ENCODE data around the gene RASGEF1C. TPM values are rescaled to one million over a fixed set of nuclear protein-coding genes. Genes with fewer than 3 reads are reported as not detected.
"Not testable (repeated sequence)": the region's sequence is repeated elsewhere in the genome, so short reads cannot be mapped to it uniquely, and the experiment has no call there.

RASGEF1C gene
- total RNA-seq, 2 experiments from 2014 or later, result not detected

DNA sequence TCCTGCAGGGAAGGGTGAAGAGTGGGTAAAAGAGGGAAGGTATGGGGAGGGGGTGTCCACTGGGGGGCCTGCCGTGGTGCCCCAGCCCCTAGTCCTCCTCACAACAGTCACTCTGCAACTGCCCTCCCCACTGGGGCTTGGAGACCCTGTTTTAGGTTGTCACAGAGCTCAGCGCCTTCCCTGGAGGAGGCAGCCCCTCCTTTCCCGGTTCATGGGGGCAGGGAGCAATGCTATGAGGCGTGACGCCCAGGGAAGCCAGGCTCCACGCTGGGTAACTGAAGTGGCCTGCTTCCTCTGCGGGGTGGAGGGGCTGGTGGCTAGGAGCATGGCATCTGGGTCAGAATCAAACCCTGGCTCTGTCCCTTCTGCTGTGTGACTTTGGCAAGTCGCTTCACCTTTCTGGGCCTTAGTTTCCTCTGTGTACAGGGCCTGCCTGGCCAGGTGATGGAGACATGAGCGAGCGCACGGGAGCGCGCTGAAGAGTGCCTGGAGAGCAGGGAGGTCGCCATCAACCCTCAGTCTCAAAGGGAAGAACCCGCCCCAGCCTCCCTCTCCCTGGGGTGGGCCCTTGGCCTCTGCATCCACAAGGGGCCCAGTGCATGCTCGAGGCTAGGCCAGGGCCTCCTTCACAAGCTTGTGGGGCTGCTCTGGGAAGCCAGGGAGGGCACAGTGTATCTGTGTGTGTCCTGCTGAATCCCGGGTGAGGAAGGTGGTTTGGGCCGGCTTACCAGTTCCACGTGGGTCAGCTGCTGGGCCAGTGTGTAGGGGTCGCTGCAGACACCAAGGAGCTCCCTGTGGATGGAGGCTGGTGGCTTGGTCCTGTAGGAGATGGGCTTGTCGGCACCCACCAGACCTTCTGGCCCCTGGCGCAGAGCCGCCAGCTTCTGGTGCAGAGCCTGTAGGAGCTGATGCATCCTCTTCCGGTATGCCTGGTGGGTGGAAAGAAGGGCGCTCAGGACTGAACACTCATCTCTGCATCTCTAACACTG, 81.0 kb downstream of the RASGEF1C start:
- Mint-ChIP-seq H3K4me1 (no peaks in the 10 kb centered on the region), H3K27ac (no peak overlapping the region), H3K36me3 (ENCODE audit: low read depth) (no peaks in the 10 kb centered on the region), H3K27me3 (peaks cover 11% of the 10 kb centered on the region), H3K9me3 (ENCODE audit: low read depth) (no peaks in the 10 kb centered on the region), H3K4me3 (no peak overlapping the region)
- ChIA-PET POLR2A (no interaction called here), CTCF (interaction anchor here (0.7 to 1.2 kb wide), 4 partner anchors 68 to 343 kb away, joined by 3 to 4 read pairs (median 3); no protein-coding TSS in a partner anchor)
- DNase-seq, result no peak
- intact Hi-C loops (cut with DNase I, micrococcal nuclease), result loop anchor here (1.0 to 5.0 kb wide), 5 partner anchors 81 to 344 kb away; partner anchors contain the start of gene RASGEF1C (in 2 of the 2)
- no peak for ATAC-seq

DNA sequence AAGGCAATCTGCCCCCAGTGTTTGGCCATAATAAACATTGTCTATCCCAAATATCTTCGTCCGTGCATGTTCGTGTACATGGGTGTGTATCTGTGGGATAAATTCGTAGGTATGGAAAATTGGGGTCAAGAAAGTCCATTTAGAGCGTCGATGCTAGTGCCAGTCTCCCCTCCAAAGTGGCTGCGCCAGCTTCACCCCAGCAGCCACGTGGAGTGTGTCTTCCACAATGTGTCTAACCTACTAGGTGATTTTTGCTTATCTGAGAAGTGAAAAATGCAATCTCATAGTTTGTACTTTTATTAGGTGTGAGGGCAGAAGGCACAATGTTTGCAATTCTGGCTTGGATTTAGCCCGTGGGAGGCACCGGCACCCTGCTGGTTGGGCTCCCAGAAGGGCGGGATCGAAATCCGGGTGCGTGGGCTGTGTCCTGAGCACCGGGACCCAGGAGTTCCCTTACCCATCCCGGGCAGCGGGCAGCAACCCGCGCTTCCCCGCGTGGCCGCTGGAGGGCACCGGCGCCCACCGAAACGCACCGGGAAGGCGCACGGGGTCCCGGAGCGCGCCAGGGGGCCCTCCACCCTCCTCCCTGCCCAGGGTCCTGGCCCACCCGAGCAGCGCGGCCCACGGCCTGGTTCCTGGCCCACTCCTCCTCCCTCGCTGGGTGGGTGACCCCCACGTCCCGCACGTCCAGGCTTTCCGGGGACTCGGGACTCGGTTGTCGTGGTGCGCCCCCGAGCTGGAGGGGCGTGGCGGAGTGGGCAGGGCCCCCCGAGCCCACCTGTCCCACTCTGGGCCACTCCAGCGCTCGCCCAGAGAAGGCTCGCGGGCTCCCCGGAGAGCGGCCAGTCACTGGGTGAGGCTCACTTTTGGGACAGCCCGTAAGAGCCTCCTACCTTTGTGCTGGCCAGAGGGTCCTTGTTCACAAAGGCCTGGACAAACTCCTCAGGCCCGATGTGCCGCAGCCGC, 82.0 kb downstream of the RASGEF1C start:
- H3K4me1 Mint-ChIP-seq, result no peaks in the 10 kb centered on the region
- ChIA-PET CTCF (interaction anchor here (0.8 to 1.8 kb wide), 4 partner anchors 69 to 344 kb away, joined by 3 to 5 read pairs (median 4); partner anchors contain the start of gene RASGEF1C), POLR2A (no interaction called here)
- peak; percentile 66 for DNase-seq
- ATAC-seq, result peak; percentile 85
- peaks cover 14% of the 10 kb centered on the region for H3K27me3 Mint-ChIP-seq
- H3K9me3 Mint-ChIP-seq (ENCODE audit: low read depth), result no peaks in the 10 kb centered on the region
- intact Hi-C loops (cut with DNase I, micrococcal nuclease), result loop anchor here (1.0 to 5.0 kb wide), 5 partner anchors 82 to 345 kb away; partner anchors contain the start of gene RASGEF1C (in 2 of the 2)
- no peak overlapping the region for H3K27ac Mint-ChIP-seq
- H3K4me3 Mint-ChIP-seq, result no peak overlapping the region
- no peaks in the 10 kb centered on the region for H3K36me3 Mint-ChIP-seq (ENCODE audit: low read depth)

DNA sequence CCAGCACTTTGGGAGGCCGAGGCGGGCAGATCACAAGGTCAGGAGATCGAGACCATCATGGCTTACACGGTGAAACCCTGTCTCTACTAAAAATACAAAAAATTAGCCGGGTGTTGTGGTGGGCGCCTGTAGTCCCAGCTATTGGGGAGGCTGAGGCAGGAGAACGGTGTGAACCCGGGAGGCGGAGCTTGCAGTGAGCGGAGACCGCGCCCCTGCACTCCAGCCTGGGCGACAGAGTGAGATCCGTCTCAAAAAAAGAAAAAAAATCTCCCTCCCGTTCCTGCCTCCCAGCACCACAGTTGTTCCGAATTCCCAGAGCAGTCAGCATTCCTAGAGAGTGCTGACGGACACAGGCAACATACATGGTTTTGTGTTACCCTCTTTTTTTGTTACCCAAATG, 82.9 kb downstream of the RASGEF1C start:
- POLR2A ChIA-PET; H3K4me1 Mint-ChIP-seq; DNase-seq; H3K4me3 Mint-ChIP-seq; H3K27ac Mint-ChIP-seq; H3K36me3 Mint-ChIP-seq (ENCODE audit: low read depth); H3K9me3 Mint-ChIP-seq (ENCODE audit: low read depth); ATAC-seq: not testable (repeated sequence)
- H3K27me3 Mint-ChIP-seq, result peaks cover 14% of the 10 kb centered on the region
- CTCF ChIA-PET, result interaction anchor here (0.8 to 2.1 kb wide), 4 partner anchors 83 to 345 kb away, joined by 4 to 15 read pairs (median 5); partner anchors contain the start of gene RASGEF1C
- intact Hi-C loops (cut with DNase I, micrococcal nuclease), result loop anchor here (5.0 kb wide), 2 partner anchors 201 to 346 kb away; no protein-coding TSS in a partner anchor

DNA sequence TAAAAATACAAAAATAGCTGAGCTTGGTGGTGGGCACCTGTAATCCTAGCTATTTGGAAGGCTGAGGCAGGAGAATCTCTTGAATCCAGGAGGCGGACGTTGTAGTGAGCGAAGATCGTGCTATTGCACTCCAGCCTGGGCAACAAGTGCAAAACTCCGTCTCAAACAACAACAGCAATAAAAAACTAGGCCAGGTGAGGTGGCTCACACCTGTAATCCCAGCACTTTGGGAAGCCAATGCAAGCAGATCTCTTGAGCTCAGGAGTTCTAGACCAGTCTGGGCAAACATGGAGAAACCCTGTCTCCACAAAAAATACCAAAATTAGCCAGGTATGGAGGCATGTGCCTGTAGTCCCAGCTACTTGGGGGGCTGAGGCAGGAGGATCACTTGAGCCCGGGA, 84.3 kb downstream of the RASGEF1C start:
- DNase-seq; ATAC-seq; H3K36me3 Mint-ChIP-seq (ENCODE audit: low read depth); H3K4me3 Mint-ChIP-seq; H3K9me3 Mint-ChIP-seq (ENCODE audit: low read depth); H3K4me1 Mint-ChIP-seq; H3K27ac Mint-ChIP-seq; POLR2A ChIA-PET: not testable (repeated sequence)
- intact Hi-C loops (cut with DNase I, micrococcal nuclease), result loop anchor here (5.0 kb wide), 2 partner anchors 203 to 348 kb away; no protein-coding TSS in a partner anchor
- CTCF ChIA-PET, result interaction anchor here (0.6 to 2.1 kb wide), 5 partner anchors 85 to 346 kb away, joined by 3 to 15 read pairs (median 5); partner anchors contain the start of gene RASGEF1C
- peaks cover 14% of the 10 kb centered on the region for H3K27me3 Mint-ChIP-seq

DNA sequence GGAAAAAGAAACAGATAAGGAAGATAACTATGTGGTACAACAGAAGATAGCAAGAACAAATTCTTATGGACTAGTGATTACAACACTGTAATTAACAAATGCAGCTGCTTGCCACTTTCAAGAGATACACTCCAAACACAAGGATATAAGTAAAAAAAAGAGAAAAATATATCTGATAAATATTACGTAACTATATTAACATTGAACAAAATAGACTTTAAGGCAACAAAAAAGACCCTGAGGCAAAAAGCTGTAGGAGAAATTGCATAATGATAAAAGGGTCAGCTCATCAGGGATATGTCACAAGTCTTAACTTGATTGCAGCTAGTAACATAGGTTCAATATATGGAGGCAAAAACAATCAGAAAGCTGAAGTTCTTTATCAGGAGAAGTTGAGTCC, 86.1 kb downstream of the RASGEF1C start:
- ChIA-PET POLR2A (no interaction called here), CTCF (interaction anchor here (0.5 to 1.6 kb wide), 3 partner anchors 28 to 206 kb away, joined by 3 to 4 read pairs (median 4); no protein-coding TSS in a partner anchor)
- Mint-ChIP-seq H3K4me1 (no peaks in the 10 kb centered on the region), H3K27me3 (peaks cover 14% of the 10 kb centered on the region), H3K27ac (no peak overlapping the region), H3K36me3 (ENCODE audit: low read depth) (no peaks in the 10 kb centered on the region), H3K9me3 (ENCODE audit: low read depth) (no peaks in the 10 kb centered on the region), H3K4me3 (no peak overlapping the region)
- no peak for ATAC-seq
- intact Hi-C loops (cut with DNase I, micrococcal nuclease), result no loop called here
- DNase-seq, result no peak

DNA sequence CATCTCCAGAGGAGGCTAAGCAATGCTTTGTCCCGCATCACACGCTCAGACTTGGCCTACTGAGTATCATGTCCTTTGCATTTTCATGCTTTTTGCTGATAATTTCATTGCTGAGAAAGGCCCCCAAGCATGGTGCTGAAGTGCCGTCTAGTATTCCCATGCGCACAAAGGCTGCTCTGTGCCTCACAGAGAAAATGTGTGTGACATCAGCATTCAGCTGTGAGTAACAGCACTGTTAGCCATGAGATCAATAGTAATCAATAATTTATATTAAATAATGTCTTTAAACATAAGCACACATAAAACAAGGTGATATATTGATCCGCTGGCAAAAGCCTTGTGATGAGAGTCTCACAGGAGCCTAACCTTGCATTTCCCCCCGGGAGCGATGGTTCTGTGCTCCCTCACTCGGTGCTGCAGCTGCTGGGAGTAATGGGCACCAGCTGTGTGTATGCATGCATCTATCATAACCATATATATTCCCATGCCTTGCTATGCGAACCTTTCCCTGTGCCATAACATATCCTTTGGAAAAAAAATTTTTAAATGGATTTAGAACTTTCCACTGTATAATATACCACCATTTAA, 87.1 kb downstream of the RASGEF1C start:
- ATAC-seq (no peak), DNase-seq (no peak)
- Mint-ChIP-seq H3K9me3 (ENCODE audit: low read depth) (no peaks in the 10 kb centered on the region), H3K27ac (no peak overlapping the region), H3K36me3 (ENCODE audit: low read depth) (no peaks in the 10 kb centered on the region), H3K4me3 (no peak overlapping the region), H3K4me1 (no peaks in the 10 kb centered on the region), H3K27me3 (peaks cover 14% of the 10 kb centered on the region)
- intact Hi-C loops (cut with DNase I, micrococcal nuclease), result no loop called here
- POLR2A ChIA-PET, result no interaction called here
- CTCF ChIA-PET, result no interaction called here

DNA sequence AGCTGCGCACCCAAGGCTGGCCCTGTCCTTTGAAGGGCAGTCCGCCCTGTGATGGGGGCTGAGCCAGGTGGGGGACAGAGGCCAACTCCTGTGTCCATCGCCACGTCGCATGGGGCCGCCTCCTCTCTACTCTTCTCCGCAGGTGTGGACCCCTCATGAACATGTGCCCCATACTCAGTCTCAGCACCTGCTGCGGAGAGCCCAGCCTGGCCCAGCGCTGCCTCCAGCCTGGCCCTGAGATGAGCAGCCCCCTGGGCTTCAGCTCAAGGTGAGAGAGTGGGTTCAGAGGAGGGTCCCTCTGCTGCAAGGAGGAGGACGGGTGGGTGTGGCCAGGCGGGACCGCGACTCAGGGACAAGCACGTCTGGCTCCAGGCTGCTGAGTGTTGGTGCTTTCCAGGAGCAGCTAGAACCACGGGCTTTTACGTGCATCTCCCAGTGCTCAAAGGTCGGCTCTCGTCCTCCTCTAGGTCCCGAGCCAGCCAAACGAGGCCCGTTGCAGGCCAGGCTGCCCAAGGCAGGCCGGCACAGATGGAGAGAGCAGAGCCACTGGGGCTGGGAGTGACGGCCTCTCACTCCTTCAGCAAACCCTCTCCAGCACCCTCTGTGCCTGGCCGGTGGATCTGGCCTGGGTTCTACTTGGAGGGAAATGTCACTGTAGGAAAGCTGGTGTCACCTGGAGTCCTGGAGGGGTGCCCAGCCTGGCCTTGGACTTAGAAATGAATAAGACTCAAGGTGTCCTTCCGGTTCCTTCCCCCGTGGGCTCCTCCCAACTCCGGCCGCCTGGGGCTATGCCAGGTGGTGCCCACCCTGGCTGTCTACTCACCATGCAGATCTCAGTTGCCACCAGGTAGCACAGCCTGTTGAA, 88.5 kb downstream of the RASGEF1C start:
- Mint-ChIP-seq H3K27me3 (peaks cover 7% of the 10 kb centered on the region), H3K9me3 (ENCODE audit: low read depth) (no peaks in the 10 kb centered on the region), H3K27ac (no peak overlapping the region), H3K36me3 (ENCODE audit: low read depth) (no peaks in the 10 kb centered on the region), H3K4me1 (no peaks in the 10 kb centered on the region), H3K4me3 (no peak overlapping the region)
- no peak for DNase-seq
- ChIA-PET POLR2A (no interaction called here), CTCF (no interaction called here)
- intact Hi-C loops (cut with DNase I, micrococcal nuclease), result no loop called here
- ATAC-seq, result no peak

DNA sequence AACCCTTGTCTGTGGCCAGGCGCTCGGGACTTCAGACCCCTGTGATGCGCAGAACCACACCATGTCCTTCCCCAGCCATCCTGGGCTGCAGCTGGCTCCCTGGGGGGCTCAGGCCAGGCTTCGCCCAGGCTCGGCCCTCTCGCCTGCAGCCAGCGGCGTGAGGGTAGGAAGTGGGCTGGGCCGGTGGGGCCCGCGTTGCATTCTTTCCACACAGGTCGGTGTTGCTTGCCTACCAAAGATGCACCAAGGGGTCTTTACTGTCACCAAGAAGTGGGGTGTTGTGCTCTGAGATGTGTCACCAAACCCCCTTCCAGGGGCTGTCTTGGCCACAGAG, 89.1 kb downstream of the RASGEF1C start:
- Mint-ChIP-seq H3K4me1 (no peaks in the 10 kb centered on the region), H3K4me3 (no peak overlapping the region), H3K27ac (no peak overlapping the region), H3K36me3 (ENCODE audit: low read depth) (no peaks in the 10 kb centered on the region), H3K27me3 (peaks cover 7% of the 10 kb centered on the region), H3K9me3 (ENCODE audit: low read depth) (no peaks in the 10 kb centered on the region)
- CTCF ChIA-PET, result no interaction called here
- DNase-seq (no peak), ATAC-seq (no peak)
- POLR2A ChIA-PET, result no interaction called here
- intact Hi-C loops (cut with DNase I, micrococcal nuclease), result no loop called here

DNA sequence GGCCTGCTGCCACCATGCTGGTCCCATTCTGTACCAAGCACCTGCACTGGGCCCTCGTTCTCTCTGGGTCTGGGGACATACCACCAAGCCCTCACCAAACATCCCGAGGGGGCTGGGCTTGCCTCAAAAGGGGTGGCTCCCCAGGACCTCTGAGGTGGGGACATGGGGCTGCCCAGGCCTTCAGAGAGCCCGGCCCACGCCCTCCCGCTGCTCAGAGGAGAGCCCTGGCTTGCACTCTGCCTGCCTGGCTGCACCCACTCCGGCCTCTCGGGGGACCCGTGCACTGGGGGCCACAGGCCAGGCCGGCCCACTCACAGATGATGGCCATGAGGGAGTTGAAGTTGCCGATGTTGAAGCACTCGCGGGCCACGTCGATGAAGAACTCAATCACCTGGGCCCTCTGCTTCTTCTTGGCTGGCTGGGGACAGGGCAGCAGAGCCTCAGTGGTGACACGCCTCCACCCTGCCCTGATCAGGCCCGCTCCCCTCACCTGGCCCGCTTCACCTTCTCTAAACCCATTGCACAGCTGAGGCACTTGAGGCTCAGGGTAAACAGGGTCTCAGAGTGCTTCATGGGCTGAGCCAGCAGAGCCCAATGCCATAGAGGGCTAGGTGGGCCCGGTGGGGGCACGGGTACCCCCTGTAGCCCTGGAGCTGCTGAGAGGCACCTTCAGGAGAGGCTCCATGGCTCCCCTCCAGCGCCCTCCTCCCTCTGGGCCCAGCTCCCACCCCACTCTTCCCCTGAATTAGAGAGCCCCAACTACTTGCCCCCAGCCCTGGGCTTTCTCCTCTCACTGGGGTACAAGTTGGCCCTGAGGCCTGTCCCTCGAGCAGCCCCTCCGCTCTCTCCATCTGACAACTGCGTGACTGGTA, 89.7 kb downstream of the RASGEF1C start:
- Mint-ChIP-seq H3K36me3 (ENCODE audit: low read depth) (no peaks in the 10 kb centered on the region), H3K4me1 (no peaks in the 10 kb centered on the region), H3K9me3 (ENCODE audit: low read depth) (no peaks in the 10 kb centered on the region), H3K4me3 (no peak overlapping the region), H3K27me3 (peaks cover 7% of the 10 kb centered on the region), H3K27ac (no peak overlapping the region)
- ChIA-PET CTCF (no interaction called here), POLR2A (no interaction called here)
- ATAC-seq (no peak), DNase-seq (no peak)
- intact Hi-C loops (cut with DNase I, micrococcal nuclease), result no loop called here

DNA sequence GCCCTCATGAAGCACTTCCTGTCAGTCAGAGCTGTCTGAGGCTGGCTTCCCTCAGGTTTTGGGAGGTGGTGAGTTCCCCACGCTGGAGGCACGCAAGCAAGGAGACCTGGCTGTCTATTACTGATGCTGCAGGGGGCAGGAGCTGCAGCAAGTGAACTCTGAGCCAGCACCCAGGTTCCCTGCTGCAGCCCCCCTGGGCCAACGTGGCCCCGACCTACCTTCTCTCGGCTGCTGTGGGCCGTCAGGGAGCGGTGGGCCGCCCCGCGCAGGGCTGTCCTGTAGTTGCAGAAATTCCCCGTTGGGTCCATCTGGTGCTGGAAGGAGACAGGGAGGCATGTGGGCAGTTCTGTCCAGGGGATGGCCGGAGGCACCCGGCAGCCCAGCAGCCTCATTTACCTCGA, 90.6 kb downstream of the RASGEF1C start:
- peaks cover 5% of the 10 kb centered on the region for H3K27me3 Mint-ChIP-seq

More for the DNA sequence above, 90.6 kb downstream of the RASGEF1C start:
- CTCF ChIA-PET, result no interaction called here
- Mint-ChIP-seq H3K36me3 (ENCODE audit: low read depth) (no peaks in the 10 kb centered on the region), H3K4me3 (no peak overlapping the region), H3K4me1 (no peaks in the 10 kb centered on the region), H3K9me3 (ENCODE audit: low read depth) (no peaks in the 10 kb centered on the region), H3K27ac (no peak overlapping the region)
- intact Hi-C loops (cut with DNase I, micrococcal nuclease), result no loop called here
- POLR2A ChIA-PET, result no interaction called here
- DNase-seq, result no peak
- ATAC-seq, result no peak

Measured in activated CD4-positive, alpha-beta T cell treated with anti-CD3 and anti-CD28 coated beads for 36 hours (primary cell).